ENCODE results near the gene MVP.
A peak's percentile ranks its signal among the peaks of the same experiment; 100 is the strongest.
"Not testable (repeated sequence)": the region's sequence is repeated elsewhere in the genome, so short reads cannot be mapped to it uniquely, and the experiment has no call there.

MVP gene

DNA sequence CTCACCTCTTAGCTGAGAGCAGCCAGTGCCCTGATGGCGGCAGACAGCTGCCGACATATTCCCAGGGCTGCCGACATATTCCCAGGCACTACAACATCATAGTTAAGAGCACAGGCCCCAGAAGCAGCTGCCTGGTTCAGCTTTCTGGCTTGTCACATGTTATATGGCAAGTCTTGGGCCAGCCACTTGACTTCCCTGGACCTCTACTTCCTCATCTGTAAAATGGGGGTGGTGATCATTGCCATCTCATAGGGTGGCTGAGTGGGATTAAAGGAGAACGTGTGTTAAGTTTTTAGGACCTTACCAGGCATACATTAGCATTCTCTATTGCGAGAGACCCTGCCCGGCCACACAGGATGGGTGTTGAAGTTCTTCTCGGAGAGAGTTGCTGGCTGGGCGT is 23.7 kb downstream of the MVP start:
- no peak for DNase-seq (ENCODE audit: low spot score)

DNA sequence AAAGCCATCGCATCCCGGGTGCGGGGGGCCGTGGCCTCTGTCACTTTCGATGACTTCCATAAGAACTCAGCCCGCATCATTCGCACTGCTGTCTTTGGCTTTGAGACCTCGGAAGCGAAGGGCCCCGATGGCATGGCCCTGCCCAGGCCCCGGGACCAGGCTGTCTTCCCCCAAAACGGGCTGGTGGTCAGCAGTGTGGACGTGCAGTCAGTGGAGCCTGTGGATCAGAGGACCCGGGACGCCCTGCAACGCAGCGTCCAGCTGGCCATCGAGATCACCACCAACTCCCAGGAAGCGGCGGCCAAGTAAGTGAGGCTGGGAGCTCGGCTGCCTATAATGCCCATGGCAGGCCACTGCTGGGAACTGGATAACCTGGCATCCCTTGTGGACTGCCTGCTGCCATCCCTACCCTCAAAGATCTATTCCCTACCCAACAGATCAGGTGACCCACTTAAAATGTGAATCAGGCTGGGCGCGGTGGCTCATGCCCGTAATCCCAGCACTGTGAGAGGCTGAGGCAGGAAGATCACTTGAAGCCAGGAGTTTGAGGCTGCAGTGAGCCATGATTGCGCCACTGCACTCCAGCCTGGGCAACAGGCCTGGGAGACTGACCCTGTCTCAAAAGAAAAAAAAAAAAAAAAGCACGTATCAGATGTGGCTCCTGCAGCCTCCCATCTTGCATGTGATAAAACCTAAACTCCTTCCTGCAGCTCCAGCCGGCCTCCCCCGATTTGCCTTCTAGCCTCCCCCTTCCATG is 24.5 kb downstream of the MVP start:
- DNase-seq (ENCODE audit: low spot score) = no peak

DNA sequence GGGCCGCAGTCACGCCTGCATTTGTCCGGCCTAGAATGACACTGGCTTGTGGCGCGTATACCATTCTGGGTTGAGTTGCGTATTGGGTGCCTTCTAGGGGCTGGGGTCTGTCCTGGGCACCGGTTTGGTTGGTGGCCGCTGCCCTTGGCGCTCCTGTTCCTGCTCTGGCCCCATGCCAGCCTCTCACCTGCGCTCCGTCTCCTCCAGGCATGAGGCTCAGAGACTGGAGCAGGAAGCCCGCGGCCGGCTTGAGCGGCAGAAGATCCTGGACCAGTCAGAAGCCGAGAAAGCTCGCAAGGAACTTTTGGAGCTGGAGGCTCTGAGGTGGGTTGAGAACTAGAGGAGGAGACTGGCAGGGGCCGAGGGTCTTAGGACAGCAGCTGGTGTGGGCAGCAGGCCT is 25.4 kb downstream of the MVP start:
- no peak for DNase-seq (ENCODE audit: low spot score)

DNA sequence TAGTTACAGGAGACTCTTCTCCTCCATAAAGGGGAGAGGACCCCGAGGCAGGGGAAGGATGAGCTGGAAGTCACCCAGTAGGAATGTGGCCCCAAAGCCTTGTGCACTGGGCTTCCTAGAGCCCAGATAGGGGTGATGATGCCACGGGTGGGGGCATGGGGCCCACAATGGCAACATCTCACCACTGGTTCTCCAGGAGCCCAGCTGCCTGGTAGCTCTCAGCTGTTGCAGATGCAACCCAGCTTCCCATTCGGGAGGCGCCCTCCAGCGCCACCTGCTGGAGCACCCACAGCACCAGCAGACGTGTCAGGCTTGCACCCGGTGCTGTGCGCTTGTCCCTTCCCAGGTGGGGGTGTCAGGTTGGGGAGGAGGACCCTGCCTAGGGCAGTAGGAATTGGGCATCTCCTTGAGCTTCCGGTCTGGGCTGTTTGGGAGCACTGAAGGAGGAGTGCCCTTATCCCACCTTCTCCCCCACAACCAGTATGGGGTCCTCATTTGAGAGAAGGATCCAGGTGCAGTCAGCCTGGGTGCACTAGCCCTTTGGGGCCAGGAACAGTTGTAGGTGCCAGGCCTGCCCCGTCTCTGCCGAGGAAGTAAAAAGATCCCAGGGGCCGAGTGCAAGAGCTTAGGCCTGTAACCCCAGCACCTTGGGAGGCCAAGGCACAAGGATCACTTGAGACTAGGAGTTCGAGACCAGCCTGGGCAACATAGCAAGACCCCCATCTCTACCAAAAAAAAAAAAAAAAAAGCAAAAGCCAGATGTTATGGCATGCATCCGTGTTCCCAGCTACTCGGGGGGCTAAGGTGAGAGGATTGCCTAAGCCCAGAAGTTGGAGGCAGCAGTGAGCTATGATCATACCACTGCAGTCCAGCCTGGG is 28.4 kb downstream of the MVP start:
- DNase-seq (ENCODE audit: low spot score) = peak; percentile 85

DNA sequence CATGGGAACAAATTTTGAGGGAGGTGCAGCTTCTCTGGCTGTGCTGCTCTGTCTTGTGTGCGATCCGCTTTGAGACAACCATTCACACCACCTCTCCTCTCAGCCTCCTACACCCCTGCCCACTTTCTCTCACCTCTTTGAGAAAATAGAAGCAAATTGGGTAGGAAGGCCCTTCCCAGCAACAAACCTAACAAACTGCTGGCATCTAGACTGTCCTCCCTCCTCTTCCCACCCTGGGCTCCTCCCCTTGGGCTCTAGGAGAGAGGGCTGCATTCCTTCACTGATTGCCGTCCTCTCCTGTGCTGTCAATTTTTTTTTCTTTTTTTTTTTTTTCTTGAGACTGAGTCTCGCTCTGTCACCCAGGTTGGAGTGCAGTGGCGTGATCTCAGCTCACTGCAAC is 29.2 kb downstream of the MVP start:
- DNase-seq (ENCODE audit: low spot score) = no peak

DNA sequence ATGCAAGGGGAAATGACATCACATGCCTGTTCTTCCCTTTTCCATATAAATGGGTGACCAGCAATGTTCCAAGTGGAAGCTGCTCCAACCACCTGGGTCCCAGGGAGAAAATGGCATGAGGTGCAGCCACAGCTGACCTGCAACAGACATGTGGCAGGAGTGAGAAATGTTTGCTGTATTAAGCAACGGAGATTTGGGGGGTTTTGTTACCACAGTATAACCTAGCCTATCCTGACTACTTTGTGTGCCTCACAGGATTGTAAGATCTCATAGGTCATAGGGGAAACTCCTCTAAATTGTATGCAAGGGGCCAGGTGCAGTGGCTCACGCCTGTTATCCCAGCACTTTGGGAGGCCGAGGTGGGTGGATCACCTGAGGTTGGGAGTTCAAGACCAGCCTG is 30.7 kb downstream of the MVP start:
- DNase-seq (ENCODE audit: low spot score) = no peak

DNA sequence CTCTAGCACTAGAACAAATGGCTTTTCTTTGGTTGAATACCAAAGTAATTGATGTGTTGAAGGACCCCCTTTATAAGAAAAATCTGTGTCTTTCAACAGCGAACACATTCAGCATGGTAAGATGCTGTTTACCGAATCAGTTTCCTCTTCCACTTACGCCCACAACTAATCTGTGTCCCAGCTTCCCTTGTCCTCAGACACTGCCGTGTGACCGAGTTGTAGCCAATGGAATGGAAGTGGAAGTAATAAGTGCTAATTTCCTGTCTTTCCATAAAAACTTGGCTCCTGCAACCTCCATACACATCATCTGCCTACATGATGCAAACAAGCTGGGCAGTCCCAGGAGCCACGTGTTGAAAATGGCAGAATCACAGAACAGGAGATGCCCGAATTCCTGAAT is 32.4 kb downstream of the MVP start:
- DNase-seq (ENCODE audit: low spot score) = no peak

DNA sequence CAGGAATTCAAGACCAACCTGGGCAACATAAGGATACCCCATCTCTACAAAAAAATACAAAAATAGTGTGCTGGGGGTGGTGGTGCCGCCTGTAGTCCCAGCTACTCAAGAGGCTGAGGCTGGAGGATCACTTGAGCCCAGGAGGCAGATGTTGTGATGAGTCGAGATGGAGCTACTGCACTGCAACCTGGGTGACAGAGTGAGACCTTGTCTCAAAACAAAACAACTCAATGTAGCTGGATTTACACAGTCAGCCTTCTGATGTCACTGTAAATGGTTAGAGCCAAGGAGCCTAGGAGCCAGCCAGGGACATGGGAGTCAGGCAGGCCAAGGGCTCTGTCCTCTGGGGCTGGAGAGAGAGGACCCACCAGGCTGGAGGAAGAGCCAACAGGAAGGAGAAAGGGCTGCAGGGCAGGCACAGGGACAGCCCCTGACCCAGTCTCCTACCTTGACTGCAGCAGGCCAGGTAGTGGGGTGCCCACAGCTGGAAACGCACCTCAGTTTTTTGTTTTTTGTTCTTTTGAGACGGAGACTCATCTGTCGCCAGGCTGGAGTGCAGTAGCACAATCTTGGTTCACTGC is 34.3 kb downstream of the MVP start:
- DNase-seq (ENCODE audit: low spot score) = no peak

DNA sequence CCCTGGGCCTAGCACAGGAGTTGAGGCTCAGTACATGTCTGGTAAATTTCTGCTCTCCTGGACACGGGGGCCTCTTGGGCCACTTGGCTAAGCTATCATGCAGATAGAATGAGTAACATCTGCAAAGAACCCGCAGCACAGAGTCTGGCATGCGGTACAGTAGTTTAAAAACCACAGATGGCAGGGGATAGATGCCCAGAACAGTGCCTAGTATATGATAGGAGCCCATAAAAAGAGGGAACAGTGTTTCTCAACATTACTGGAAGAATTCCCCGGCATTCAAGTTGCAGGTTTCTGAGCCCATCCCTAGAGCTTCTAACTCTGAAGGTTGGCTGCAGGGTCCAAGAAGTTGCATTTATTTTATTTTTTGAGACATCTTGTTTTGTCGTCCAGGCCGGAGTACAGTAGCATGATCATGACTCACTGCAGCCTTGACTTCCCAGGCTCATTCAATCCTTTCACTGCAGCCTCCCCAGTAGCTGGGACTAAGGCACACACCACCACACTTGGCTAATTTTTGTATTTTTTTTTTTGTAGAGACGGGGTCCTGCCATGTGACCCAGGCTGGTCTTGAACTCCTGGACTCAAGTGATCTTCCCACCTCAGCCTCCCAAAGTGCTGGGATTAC is 37.0 kb downstream of the MVP start:
- no peak for DNase-seq (ENCODE audit: low spot score)

DNA sequence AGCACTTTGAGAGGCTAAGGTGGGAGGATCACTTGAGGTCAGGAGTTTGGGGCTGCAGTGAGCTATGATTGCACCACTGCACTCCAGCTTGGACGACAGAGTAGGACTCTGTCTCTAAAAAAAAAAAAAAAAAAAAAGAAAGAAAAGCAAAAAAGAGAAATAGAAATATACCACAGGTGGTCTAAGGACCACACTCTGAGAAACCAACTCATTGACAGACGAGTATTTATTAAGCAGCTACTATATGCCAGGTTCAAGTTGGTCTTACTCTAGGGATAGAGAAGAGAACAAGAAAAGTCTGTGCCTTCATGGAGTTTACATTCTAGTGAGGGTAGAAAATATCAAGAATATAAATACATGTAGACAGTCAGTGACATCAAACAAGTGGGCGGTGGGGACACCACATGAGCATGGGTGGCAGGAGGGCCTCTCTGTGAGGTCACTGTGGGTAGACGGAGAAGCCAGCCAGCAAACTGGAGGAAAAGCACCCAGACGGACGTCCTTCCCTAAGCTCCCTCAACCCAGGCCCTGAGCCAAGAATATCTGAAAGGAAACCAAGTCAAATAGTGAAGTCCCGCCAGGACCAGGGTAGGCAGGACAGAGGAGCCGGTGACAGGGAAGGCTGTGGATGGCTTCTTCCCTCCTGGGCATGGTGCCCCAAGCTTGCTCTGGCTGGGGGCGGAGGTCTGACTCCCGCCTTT is 38.0 kb downstream of the MVP start:
- no peak for DNase-seq (ENCODE audit: low spot score)

DNA sequence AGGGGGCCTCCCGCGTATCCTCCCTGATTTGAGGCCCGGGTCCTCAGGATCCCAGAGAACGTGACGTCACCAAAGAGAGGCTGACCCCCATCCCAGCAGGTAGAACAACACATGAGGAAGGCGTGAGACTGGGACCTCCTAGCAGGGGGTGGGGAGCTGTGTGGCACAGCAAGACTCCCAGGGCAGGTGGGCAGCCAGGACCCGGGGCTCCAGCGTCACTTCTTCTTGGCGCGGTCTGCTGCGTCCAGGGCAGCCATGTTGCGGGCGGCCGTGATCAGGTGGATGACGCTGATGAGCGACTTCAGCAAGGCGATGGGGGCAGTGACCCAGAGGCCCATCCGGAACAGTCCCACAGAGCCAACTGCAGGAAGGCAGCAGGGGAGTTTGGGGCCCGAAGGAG is 38.7 kb downstream of the MVP start:
- no peak for DNase-seq (ENCODE audit: low spot score)

DNA sequence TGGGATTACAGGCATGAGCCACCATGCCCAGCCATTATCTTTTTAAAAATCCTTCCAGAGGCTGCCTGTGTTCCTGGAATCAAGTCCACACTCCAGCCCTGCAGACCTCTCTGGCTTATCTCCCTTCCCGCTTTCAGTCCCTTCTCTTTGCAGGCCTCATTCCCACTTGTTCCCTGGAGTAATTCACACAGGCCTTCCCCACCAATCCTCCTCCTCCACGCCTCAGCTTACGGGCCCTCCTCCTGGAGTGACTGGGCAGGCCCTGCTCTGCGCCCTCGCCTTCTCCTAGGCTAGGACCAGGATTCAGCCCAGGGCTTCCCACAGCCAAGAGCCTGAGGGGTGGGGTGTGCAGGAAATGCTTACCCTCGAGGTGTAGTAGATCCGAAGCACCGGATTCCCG is 40.0 kb downstream of the MVP start:
- no peak for DNase-seq (ENCODE audit: low spot score)

DNA sequence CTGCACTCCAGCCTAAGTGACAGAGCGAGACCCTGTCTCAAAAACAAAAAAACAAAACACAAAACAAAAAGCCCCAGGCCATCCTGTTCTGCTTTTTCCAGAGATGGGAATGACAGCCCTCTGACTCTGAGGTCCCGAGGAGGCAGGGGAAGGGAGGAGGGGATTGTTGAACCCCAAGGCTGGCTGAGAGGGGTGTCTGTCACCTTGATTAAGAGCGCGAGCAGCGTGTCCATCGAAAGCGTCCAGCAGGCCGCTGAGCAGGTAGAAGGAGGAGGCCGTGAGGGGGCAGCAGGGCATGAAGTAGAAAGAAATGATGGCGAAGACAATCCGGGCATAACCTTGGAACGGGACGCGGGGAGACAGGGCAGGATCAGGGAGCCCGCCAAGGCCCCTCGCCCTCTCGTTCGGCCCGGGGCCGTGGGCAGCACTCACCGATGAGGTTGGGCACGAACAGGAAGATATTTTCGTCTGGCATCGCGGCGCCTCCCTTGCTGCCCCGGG is 42.2 kb downstream of the MVP start:
- no peak for DNase-seq (ENCODE audit: low spot score)

DNA sequence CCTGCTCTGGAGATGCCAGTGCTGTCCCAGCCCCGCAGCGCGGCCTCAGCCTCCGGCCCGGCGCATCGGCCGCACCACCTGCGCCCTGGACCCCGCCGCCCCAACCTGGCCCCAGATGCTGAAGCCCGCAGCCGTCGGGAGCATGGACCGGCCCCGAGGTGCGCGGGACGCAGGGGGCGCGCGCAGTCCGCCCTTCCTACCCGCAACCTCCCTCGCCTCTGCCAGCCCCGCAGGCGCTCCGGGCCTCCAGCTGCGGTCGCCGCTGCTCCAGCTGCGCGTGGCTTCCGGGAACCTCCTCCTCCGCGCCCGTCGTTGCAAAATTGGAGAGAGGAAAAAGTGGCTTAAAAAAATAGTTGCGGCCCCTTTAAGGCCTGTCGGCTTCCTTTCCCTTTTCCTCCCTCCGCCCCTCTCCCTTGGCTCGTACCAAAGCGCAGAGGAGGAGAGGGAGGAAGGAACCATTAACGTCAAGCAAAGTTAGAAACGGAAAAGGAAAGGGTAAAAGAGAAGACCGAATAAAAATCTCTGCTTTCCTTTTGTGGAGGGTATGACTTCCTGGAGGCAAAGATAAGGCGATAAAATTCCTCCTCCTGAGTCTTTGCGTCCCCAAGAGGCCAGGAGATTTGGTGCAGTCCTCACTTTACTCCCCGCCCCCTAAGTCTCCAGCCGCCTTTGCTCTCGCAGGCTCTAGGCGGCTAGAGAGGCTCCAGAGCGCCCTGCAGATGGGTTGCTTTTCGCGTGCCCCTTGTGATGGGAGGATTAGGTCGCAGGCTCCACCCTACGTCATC is 42.8 kb downstream of the MVP start, which contains the start of gene CDIPT:
TSS of gene CDIPT (minus strand) at position 343 of the 785 bp plus-strand sequence. CDS start 369 bp downstream, outside the sequence.
- peak; percentile 86 for DNase-seq (ENCODE audit: low spot score)

DNA sequence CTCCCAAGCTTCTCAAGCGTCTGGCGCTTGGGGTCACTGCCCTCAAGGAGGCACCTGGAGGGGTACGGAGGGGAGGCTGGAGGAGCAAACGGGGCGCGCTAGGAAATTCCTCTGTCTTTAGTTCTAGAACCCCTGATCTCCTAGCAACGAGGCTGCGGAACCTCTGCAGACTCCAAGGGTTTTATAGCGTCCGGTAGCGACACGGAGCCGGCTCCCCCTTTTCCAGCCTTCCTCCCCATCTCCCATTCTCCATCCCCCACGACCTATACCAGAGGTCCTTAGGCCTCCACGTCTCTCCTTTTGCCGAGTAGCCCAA is 43.4 kb downstream of the MVP start:
- no peak for DNase-seq (ENCODE audit: low spot score)

DNA sequence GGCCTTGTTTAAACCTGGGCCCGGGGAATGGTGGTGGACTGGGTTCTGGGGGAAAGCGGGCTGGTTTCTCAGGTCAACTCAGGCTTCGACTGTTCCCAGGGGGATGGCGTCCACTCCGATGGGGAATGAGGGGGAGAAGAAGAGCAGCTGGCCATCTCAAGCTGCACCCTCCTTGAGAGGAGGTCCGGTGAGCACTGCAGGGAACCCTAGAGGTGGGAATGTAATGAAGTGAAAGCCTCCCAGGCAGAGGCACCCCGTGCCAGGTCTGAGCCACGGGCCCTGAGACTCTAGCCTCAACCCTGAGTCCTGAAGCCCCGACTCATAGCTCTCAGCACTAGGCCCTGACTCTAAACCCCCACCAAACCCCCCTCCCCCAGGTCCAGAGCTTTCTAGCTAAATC is 43.9 kb downstream of the MVP start:
- no peak for DNase-seq (ENCODE audit: low spot score)

DNA sequence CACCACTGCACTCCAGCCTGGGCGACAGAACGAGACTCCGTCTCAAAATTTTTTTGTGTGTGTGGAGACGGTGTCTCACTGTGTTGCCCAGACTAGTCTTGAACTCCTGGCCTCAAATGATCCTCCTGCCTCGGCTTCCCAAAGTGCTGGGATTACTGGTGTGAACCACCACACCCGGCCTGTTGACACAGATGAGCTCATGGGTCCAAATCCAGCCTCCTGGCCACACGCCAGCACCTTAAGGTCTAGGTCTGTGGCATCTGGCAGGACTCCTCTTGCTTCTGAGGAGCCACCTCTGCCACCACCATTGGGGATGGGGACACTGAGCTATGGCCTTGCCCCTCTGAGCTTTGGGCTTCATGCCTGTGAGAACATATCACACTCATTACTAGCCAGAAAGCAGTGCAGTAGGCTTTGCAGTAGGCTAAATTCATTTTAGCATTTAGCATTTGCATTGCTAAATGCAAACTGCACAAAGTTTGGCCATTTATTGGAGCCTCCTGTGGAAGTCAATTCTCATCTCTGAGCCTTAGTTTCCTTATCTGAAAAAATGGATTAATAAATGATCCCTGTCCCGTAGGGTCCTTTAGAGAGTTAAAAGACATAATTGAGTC is 48.2 kb downstream of the MVP start:
- no peak for DNase-seq (ENCODE audit: low spot score)

DNA sequence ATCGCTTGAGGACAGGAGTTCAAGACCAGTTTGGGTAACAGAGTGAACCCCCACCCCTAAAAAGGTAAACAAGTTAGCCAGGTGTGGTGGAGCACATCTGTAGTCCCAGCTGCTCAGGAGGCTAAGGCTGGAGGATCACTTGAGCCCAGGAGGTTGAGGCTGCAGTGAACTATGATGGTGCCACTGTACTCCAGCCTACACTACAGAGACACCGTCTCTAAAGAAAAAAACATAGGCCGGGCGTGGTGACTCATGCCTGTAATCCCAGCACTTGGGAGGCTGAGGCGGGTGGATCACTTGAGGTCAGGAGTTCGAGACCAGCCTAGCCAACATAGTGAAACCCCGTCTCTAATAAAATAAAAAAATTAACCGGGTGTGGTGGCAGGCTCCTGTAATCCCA is 48.8 kb downstream of the MVP start:
- not testable (repeated sequence) for DNase-seq (ENCODE audit: low spot score)

DNA sequence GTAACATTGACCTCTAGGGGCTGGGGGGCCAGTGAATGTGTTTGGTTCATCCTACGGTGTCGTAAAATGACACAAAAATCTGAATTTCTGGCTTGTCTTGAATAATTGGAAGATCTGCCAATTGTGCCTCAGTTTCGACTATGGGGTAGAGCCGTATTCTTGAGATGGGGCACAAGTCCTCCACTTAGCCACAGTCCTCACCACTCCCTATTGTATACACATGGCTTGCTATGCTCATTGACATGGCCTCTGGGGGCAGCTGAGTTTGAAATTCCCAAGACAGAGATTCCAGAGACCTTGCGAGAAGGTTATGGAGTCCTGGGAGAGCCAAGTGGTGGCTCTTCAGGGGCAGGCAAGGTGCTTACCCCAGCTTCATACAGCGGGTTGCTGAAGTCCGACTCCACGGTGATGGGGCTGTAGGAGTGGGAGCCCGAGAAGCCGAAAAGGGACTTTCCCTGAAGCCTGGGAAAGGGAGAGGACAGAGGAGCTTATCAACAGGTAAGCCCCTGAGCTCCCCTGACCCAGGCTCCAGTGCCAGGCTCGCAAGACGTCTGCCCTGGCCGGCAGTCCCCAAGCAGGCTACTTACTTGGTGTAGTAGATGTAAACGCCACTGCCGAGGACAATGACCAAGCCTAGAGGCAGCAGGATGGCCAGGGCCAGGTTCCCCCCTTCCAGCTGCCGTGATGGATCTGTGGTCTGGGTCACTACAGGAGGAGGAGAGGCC is 51.7 kb downstream of the MVP start:
- no peak for DNase-seq (ENCODE audit: low spot score)

DNA sequence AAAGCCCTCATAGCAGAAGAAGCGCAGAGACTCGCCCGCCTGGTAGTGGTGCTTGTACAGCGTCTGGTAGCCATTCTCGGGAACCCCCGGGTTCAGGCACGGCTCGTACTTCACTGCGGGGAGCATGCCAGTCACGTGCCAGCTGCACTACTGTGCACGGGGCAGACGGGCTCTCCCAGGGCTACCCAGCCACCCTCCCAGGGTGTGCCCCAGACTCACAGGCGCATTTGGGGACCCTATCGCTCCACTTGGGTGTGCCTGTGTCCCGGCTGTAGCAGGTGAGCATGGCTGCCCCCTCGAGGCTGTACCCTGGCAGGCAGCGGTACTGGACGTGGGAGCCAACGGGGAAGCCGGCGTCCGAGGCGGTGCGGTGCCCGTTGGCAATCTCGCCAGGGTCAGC is 53.1 kb downstream of the MVP start:
- DNase-seq (ENCODE audit: low spot score) = no peak

All from HuH-7.5 (cell line).